Activated naive CD8-positive, alpha-beta T cell (primary cell): ENCODE results near the gene PER3.

Experiments used
- H3K27ac Mint-ChIP-seq: one replicate; pipeline ENCODE4 v1.8.0; 2021; ENCODE audit warnings: mixed read lengths
- H3K27me3 Mint-ChIP-seq: one replicate; pipeline ENCODE4 v1.8.0; 2021; ENCODE audit warnings: mixed read lengths
- H3K36me3 Mint-ChIP-seq: one replicate; pipeline ENCODE4 v1.8.0; 2021; ENCODE audit warnings: mixed read lengths
- H3K4me1 Mint-ChIP-seq: one replicate; pipeline ENCODE4 v1.8.0; 2021; ENCODE audit warnings: low read depth, mixed read lengths
- H3K4me3 Mint-ChIP-seq: one replicate; pipeline ENCODE4 v1.8.0; 2021; ENCODE audit warnings: mild to moderate bottlenecking, mixed read lengths
- H3K9me3 Mint-ChIP-seq: one replicate; pipeline ENCODE4 v1.8.0; 2021; ENCODE audit warnings: low read depth, mixed read lengths

The PER3 gene

GRCh38 chr1:7838714-7839113, 54.6 kb downstream of the PER3 start:
- H3K4me3 Mint-ChIP-seq: no peak overlapping the region

GRCh38 chr1:7839526-7839925, 55.4 kb downstream of the PER3 start:
- Mint-ChIP-seq H3K27ac (no peak overlapping the region), H3K4me3 (no peak overlapping the region), H3K36me3 (peaks cover 46% of the 10 kb centered on the region), H3K4me1 (no peaks in the 10 kb centered on the region), H3K9me3 (peaks cover 7% of the 10 kb centered on the region), H3K27me3 (no peaks in the 10 kb centered on the region)

More at GRCh38 chr1:7838714-7839113, 54.6 kb downstream of the PER3 start:
- Mint-ChIP-seq H3K4me1 (no peaks in the 10 kb centered on the region), H3K36me3 (peaks cover 46% of the 10 kb centered on the region), H3K27me3 (no peaks in the 10 kb centered on the region), H3K27ac (no peak overlapping the region), H3K9me3 (peaks cover 7% of the 10 kb centered on the region)

DNA sequence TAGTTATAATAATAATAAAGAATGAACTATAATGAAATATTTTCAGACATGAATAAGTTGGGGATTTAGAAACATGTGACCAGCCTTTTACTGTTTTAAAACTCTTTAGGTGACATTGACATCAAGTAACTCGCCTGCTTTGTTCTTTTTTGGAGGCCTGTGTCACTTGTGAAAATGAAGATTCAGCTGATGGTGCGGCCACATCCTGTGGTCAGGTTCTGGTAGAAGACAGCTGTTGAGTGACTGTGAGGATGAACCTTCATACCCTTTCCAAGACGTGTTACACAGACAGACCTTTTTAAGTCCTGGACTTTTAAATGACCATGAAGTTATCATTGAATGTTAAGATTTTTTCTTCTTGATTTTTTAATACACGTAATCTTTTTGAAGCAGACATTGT, 58.4 kb downstream of the PER3 start:
- Mint-ChIP-seq H3K27me3 (no peaks in the 10 kb centered on the region), H3K4me3 (no peak overlapping the region), H3K36me3 (peaks cover 28% of the 10 kb centered on the region), H3K27ac (no peak overlapping the region), H3K4me1 (no peaks in the 10 kb centered on the region), H3K9me3 (peaks cover 7% of the 10 kb centered on the region)

DNA sequence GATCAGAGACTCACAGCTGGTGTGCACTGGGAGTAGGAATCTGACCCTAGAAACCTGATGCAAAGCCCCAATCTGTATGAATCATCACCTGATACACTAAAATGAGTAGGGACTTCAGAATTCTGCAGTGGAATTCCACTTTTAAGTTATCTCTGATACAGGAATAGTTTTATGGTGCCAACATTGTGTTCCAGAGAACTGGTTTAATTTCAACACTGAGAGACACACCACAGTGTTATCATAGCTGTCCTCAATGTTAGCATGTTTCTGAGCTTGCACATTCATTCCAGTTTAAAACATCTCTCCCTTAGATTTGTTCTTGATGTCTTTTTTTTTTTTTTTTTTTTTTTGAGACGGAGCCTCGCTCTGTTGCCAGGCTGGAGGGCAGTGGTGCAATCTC, 61.7 kb downstream of the PER3 start:
- no peak overlapping the region for H3K4me3 Mint-ChIP-seq
- H3K4me1 Mint-ChIP-seq: no peaks in the 10 kb centered on the region
- H3K27me3 Mint-ChIP-seq: no peaks in the 10 kb centered on the region
- H3K36me3 Mint-ChIP-seq: peaks cover 6% of the 10 kb centered on the region
- no peak overlapping the region for H3K27ac Mint-ChIP-seq
- H3K9me3 Mint-ChIP-seq: no peaks in the 10 kb centered on the region

- Mint-ChIP-seq H3K27ac (no peak overlapping the region), H3K9me3 (no peaks in the 10 kb centered on the region), H3K36me3 (peaks cover 3% of the 10 kb centered on the region), H3K4me1 (no peaks in the 10 kb centered on the region), H3K4me3 (no peak overlapping the region), H3K27me3 (peaks cover 3% of the 10 kb centered on the region)
Measured at GRCh38 chr1:7846656-7847055, 62.6 kb downstream of the PER3 start.

GRCh38 chr1:7847599-7847998, 63.5 kb downstream of the PER3 start:
- Mint-ChIP-seq H3K36me3 (peaks cover 3% of the 10 kb centered on the region), H3K4me1 (no peaks in the 10 kb centered on the region), H3K4me3 (no peak overlapping the region), H3K27me3 (peaks cover 3% of the 10 kb centered on the region), H3K9me3 (no peaks in the 10 kb centered on the region), H3K27ac (no peak overlapping the region)

GRCh38 chr1:7850786-7851185, 66.7 kb downstream of the PER3 start:
- Mint-ChIP-seq H3K4me3 (no peak overlapping the region), H3K4me1 (no peaks in the 10 kb centered on the region), H3K27ac (no peak overlapping the region), H3K9me3 (no peaks in the 10 kb centered on the region), H3K27me3 (peaks cover 4% of the 10 kb centered on the region), H3K36me3 (no peaks in the 10 kb centered on the region)

GRCh38 chr1:7852804-7853683, 69.0 kb downstream of the PER3 start, which contains the start of gene UTS2:
UTS2 (minus strand) TSS chr1:7853065; CDS start chr1:7853003, 62 bp downstream.
- Mint-ChIP-seq H3K4me1 (peaks cover 3% of the 10 kb centered on the region), H3K4me3 (no peak within 1 kb of the TSS), H3K36me3 (no peaks in the 10 kb centered on the region), H3K27ac (no peak within 1 kb of the TSS), H3K27me3 (peaks cover 7% of the 10 kb centered on the region), H3K9me3 (no peaks in the 10 kb centered on the region)

DNA sequence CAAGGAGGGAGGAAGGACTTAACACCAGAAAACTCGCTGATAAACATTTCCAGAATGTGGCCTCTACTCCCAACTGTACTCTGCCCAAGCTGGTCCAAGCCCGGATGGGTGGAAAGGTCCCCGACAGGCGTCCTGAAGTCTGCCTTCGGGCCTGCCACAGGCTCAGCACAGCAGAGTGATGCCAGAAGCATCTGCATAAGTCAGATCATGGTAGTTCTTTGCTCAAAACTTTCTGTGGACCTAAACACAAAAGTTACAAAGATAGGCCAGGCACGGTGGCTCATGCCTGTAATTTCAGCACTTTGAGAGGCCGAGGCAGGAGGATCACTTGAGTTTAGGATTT, 69.6 kb downstream of the PER3 start:
- no peak overlapping the region for H3K4me3 Mint-ChIP-seq
- peaks cover 3% of the 10 kb centered on the region for H3K4me1 Mint-ChIP-seq
- no peak overlapping the region for H3K27ac Mint-ChIP-seq
- H3K9me3 Mint-ChIP-seq: no peaks in the 10 kb centered on the region
- H3K27me3 Mint-ChIP-seq: peaks cover 7% of the 10 kb centered on the region
- no peaks in the 10 kb centered on the region for H3K36me3 Mint-ChIP-seq

- Mint-ChIP-seq H3K27me3 (peaks cover 6% of the 10 kb centered on the region), H3K4me3 (no peak overlapping the region)
Measured at GRCh38 chr1:7856345-7856744, 72.3 kb downstream of the PER3 start.

GRCh38 chr1:7857000-7857399, 72.9 kb downstream of the PER3 start:
- H3K27me3 Mint-ChIP-seq: peaks cover 4% of the 10 kb centered on the region
- H3K9me3 Mint-ChIP-seq: no peaks in the 10 kb centered on the region
- H3K36me3 Mint-ChIP-seq: no peaks in the 10 kb centered on the region

More at GRCh38 chr1:7856345-7856744, 72.3 kb downstream of the PER3 start:
- Mint-ChIP-seq H3K9me3 (no peaks in the 10 kb centered on the region), H3K27ac (no peak overlapping the region), H3K4me1 (peaks cover 3% of the 10 kb centered on the region), H3K36me3 (no peaks in the 10 kb centered on the region)

GRCh38 chr1:7857985-7858384, 73.9 kb downstream of the PER3 start:
- H3K4me3 Mint-ChIP-seq: no peak overlapping the region
- peaks cover 3% of the 10 kb centered on the region for H3K4me1 Mint-ChIP-seq
- H3K27ac Mint-ChIP-seq: no peak overlapping the region
- no peaks in the 10 kb centered on the region for H3K36me3 Mint-ChIP-seq
- H3K27me3 Mint-ChIP-seq: peaks cover 4% of the 10 kb centered on the region
- no peaks in the 10 kb centered on the region for H3K9me3 Mint-ChIP-seq

More at GRCh38 chr1:7857000-7857399, 72.9 kb downstream of the PER3 start:
- Mint-ChIP-seq H3K4me1 (peaks cover 3% of the 10 kb centered on the region), H3K4me3 (no peak overlapping the region), H3K27ac (no peak overlapping the region)

- Mint-ChIP-seq H3K4me1 (peaks cover 3% of the 10 kb centered on the region), H3K4me3 (no peak overlapping the region), H3K27me3 (peaks cover 4% of the 10 kb centered on the region), H3K9me3 (no peaks in the 10 kb centered on the region), H3K27ac (no peak overlapping the region), H3K36me3 (no peaks in the 10 kb centered on the region)
Measured at GRCh38 chr1:7859406-7859805, 75.3 kb downstream of the PER3 start.

- no peak overlapping the region for H3K4me3 Mint-ChIP-seq
- H3K4me1 Mint-ChIP-seq: peaks cover 3% of the 10 kb centered on the region
- H3K36me3 Mint-ChIP-seq: no peaks in the 10 kb centered on the region
- no peak overlapping the region for H3K27ac Mint-ChIP-seq
- H3K9me3 Mint-ChIP-seq: no peaks in the 10 kb centered on the region
- H3K27me3 Mint-ChIP-seq: peaks cover 3% of the 10 kb centered on the region
Measured at GRCh38 chr1:7860130-7860529, 76.0 kb downstream of the PER3 start.

DNA sequence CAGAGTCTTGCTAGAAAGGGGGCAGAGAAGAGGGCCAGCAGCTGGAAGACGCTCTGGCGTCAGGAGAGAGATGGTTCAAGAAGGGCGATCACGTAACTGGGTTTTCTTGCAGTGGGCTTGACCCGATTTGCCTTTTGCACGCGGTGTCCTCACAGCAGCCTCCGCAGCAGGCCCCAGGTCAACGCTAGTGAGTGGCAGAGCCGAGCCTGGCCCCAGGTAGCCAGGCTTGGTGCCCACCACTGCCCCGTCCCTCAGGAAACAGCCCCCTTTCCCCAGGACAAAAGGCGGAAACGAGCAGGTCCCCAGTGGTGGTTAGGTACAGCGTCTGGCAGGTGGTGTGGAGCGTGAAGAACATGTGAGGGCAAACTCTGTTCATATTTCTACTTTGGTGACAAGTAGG, 77.4 kb downstream of the PER3 start:
- no peak overlapping the region for H3K4me3 Mint-ChIP-seq
- no peaks in the 10 kb centered on the region for H3K9me3 Mint-ChIP-seq
- no peak overlapping the region for H3K27ac Mint-ChIP-seq
- H3K36me3 Mint-ChIP-seq: no peaks in the 10 kb centered on the region
- H3K27me3 Mint-ChIP-seq: no peaks in the 10 kb centered on the region
- no peaks in the 10 kb centered on the region for H3K4me1 Mint-ChIP-seq
